ENCODE results near the gene PLA2G4B. TPM values are rescaled to one million over a fixed set of nuclear protein-coding genes. Genes with fewer than 3 reads are reported as not detected.

Gene PLA2G4B
- total and polyA plus RNA-seq, 3 donors from 2014 or later, result 7.4 to 16.6 (median 16.4) TPM

- WGBS, 2 donors, result 92 to 94% methylated on average over 16 to 19 of the region's 19 CpGs
- Histone ChIP-seq H3K4me1 (no peaks in the 10 kb centered on the region), H3K36me3 (ENCODE audit: low read depth, missing control alignments) (no peaks in the 10 kb centered on the region), H3K27me3 (no peaks in the 10 kb centered on the region), H3K4me3 (no peak overlapping the region), H3K9me3 (no peaks in the 10 kb centered on the region), H3K27ac (no peak overlapping the region)
- TF ChIP-seq CTCF (IDR thresholded peaks at IDR 0.05) (no peak), POLR2A (IDR thresholded peaks at IDR 0.05) (no peak)
- no peak for DNase-seq
- intact Hi-C loops (cut with DNase I; ENCODE audit: low total_unique reads), result no loop called here
These were observed 32.7 kb downstream of the PLA2G4B start for GRCh38 chr15:41871175-41871905.

- intact Hi-C loops (cut with DNase I; ENCODE audit: low total_unique reads), result no loop called here
- H3K27me3 ChIP-seq, result no peaks in the 10 kb centered on the region
- H3K4me3 ChIP-seq, result no peak overlapping the region
- H3K36me3 ChIP-seq (ENCODE audit: low read depth, missing control alignments), result no peaks in the 10 kb centered on the region
- H3K4me1 ChIP-seq, result no peaks in the 10 kb centered on the region
- WGBS, 2 donors, result 96 to 97% methylated on average over 9 of the region's 9 CpGs
- no peaks in the 10 kb centered on the region for H3K9me3 ChIP-seq
- no peak for DNase-seq
- H3K27ac ChIP-seq, result no peak overlapping the region
- TF ChIP-seq POLR2A (IDR thresholded peaks at IDR 0.05) (no peak), CTCF (IDR thresholded peaks at IDR 0.05) (no peak)
These were observed 33.6 kb downstream of the PLA2G4B start for GRCh38 chr15:41872166-41872747.

- intact Hi-C loops (cut with DNase I; ENCODE audit: low total_unique reads), result no loop called here
- no peak overlapping the region for H3K4me3 ChIP-seq
- no peaks in the 10 kb centered on the region for H3K36me3 ChIP-seq (ENCODE audit: low read depth, missing control alignments)
- TF ChIP-seq POLR2A (IDR thresholded peaks at IDR 0.05) (no peak), CTCF (IDR thresholded peaks at IDR 0.05) (no peak)
- no peak for DNase-seq
- H3K27ac ChIP-seq, result no peak overlapping the region
- H3K9me3 ChIP-seq, result no peaks in the 10 kb centered on the region
- H3K27me3 ChIP-seq, result no peaks in the 10 kb centered on the region
- 89 to 96% methylated on average over 4 to 8 of the region's 8 CpGs for WGBS, 2 donors
- H3K4me1 ChIP-seq, result no peaks in the 10 kb centered on the region
These were observed 35.1 kb downstream of the PLA2G4B start for GRCh38 chr15:41873711-41874110.

GRCh38 chr15:41874736-41875135 is 36.1 kb downstream of the PLA2G4B start:
- DNase-seq, result no peak
- Histone ChIP-seq H3K27ac (no peak overlapping the region), H3K27me3 (no peaks in the 10 kb centered on the region), H3K4me1 (no peaks in the 10 kb centered on the region), H3K9me3 (no peaks in the 10 kb centered on the region), H3K4me3 (no peak overlapping the region), H3K36me3 (ENCODE audit: low read depth, missing control alignments) (no peaks in the 10 kb centered on the region)
- TF ChIP-seq POLR2A (IDR thresholded peaks at IDR 0.05) (no peak), CTCF (IDR thresholded peaks at IDR 0.05) (no peak)
- WGBS, 2 donors, result 92 to 100% methylated on average over 8 to 12 of the region's 12 CpGs
- intact Hi-C loops (cut with DNase I; ENCODE audit: low total_unique reads), result no loop called here

- no peaks in the 10 kb centered on the region for H3K27me3 ChIP-seq
- 85 to 86% methylated on average over 4 to 13 of the region's 13 CpGs for WGBS, 2 donors
- no peak for TF ChIP-seq POLR2A (IDR thresholded peaks at IDR 0.05)
- no peak for TF ChIP-seq CTCF (IDR thresholded peaks at IDR 0.05)
- no peaks in the 10 kb centered on the region for H3K36me3 ChIP-seq (ENCODE audit: low read depth, missing control alignments)
- no peak overlapping the region for H3K27ac ChIP-seq
- no peaks in the 10 kb centered on the region for H3K4me1 ChIP-seq
- DNase-seq, result no peak
- intact Hi-C loops (cut with DNase I; ENCODE audit: low total_unique reads), result no loop called here
- H3K9me3 ChIP-seq, result no peaks in the 10 kb centered on the region
- no peak overlapping the region for H3K4me3 ChIP-seq
These were observed 37.4 kb downstream of the PLA2G4B start for GRCh38 chr15:41876007-41876406.

Measured in testis (tissue), 3 donors.